NCI-H510A (cell line): Measurements from ENCODE around the gene ANKRD36C.
"Not testable (repeated sequence)": the region's sequence is repeated elsewhere in the genome, so short reads cannot be mapped to it uniquely, and the experiment has no call there.

Experiments used
- DNase-seq: peaks from one replicate; lab custom pipeline; 2025; lab: John Stamatoyannopoulos, UW

ANKRD36C gene

GRCh38 chr2:95991351-95992094 is at the start of gene ANKRD36C:
Gene ANKRD36C, minus strand, starts transcription at chr2:95991824. Its CDS starts 116 bp downstream, at chr2:95991708.
- DNase-seq, result not testable (repeated sequence)

DNA sequence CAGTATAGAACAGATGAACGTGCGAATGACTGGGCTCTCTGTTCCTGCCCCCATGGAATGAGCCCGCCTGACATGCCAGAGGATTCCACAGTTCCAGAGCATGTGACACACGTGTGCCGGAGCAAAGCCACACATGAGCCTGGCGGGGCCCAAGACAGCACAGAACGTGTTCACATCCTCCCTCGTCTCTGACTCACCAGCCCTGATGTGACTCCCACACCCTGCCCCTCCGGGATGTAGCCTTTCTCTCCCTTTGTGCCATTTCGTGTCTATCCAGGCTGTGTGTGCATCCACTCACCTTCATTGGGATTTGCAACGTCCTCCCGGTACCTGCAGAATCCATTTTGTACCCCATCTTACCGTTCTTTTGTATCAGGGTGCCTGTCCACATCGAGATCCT is 43.9 kb upstream of the ANKRD36C start:
- DNase-seq, result not testable (repeated sequence)

DNA sequence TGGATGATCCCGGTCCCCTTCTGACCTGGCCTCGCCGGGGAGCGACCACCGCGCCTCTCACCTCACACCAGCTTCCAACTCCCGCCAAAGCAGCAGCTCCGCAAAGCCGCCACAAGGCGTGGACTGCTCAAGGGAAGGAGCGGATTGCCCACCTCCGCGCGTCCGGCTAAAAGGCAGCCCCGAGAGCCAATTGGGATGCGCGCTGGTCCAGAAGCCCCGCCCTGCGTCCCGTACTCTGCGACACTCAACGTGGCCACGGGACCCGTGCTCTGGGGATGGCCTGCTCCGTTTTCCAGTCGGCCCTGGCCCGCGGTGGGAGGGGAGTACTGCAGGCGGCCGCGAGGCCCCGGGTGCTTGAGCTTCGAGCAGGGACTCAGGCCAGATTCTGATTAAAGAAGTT is 43.2 kb upstream of the ANKRD36C start, which contains the start of gene GPAT2:
Gene GPAT2, minus strand, starts transcription at position 125 of the 400 bp plus-strand sequence. CDS start 2,557 bp downstream, outside the sequence.
- not testable (repeated sequence) for DNase-seq

GRCh38 chr2:96033997-96034396 is 42.4 kb upstream of the ANKRD36C start:
- DNase-seq, result not testable (repeated sequence)

- DNase-seq, result not testable (repeated sequence)
Measured at GRCh38 chr2:96027725-96028325, 36.2 kb upstream of the ANKRD36C start.

- DNase-seq, result not testable (repeated sequence)
Measured at GRCh38 chr2:96025755-96026154, 34.1 kb upstream of the ANKRD36C start.

- no peak for DNase-seq
Measured at GRCh38 chr2:96025194-96025492, 33.5 kb upstream of the ANKRD36C start.

DNA sequence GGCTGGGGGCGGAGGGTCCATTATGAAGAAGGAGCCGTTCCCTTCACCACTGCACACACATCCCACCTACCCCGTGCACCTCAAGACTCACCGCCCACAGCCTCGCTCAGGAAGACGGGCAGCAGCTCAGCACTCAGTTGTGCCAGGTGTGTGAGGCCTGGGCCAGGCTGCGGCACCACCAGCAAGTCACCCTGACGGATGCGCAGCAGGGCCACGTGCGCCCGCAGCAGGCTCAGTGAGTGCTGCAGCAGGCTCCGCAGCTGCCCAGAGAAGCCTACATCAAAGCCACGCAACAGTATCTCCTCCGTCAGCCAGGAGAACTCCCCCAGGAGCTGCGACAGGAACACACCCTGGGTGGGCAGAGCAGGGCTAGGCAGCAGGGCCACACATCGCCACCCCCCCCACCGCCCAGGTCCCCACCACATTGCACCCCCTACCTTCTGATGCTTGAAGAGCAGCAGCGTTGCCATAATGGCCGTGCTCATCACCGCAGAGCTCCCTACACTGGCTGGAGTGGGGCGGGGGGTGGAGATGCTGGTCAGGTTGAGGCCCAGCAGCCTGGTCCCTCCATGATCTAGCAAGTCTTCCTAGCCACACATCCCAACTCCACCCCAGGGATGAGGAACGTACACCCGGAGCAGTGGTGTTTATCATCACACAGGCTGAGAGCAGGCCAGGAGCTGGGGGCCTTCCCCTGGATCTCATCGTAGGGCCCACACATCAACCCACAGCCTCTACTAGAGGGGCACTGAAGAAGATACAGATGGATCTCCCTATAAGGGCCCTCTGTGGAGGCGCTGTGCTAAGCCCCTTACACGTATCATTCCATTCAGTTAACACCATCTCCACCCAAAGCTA is 32.9 kb upstream of the ANKRD36C start:
- no peak for DNase-seq

GRCh38 chr2:96023701-96024100 is 32.1 kb upstream of the ANKRD36C start:
- not testable (repeated sequence) for DNase-seq

DNA sequence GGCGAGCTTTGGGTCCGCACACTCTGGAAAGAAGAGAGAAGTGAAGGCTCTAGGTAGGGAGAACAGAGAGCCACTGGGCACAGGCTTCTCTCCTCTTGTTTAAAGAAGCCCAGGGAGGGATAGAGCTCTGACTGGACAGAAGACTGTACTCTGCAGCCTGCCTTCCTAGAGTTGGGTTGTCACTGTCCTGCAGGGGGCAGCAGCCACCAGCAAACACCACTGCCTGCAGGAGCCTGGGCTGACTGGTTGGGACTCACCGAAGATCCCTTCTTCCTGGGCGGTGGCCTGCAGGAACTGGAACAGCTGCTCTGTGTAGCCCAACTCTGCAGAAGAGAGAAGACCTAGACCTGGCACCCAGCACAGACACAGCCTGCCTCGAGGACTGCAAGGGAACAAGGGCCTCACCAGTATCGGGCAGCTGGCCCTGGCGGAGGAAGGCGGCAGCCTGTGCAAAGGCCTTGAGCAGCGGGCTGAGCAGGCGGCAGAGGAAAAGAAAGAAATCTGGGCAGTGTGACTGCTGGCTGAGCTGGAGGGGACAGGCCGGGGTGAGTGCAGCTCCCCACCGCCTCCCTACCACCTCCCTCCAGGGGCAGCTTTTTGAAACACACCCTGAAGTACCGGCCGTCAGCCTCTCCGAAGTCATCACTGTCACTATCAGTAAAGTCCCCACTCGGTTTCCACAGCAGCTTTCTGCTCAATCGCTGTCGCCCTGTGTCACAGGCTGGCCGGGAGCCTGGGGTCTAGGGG is 31.2 kb upstream of the ANKRD36C start:
- DNase-seq, result not testable (repeated sequence)

DNA sequence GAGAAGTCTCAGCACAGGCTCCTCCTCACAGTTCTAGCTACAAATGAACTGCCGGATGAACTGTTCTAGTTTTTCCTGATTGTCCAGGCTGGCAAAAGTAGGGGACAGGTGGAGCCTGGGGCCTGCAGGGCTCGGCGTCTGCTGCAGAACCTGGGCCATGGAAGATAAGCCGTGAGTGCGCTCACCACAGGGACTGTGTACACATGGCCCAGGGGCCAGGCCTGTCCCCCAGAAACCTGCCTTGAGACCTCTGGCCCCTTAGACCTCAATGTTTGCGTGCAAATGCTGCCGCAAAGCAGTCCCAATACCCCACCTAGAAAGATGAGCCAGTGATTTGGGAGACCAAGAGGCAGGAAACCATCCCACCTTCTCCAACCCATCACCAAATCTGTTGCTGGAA is 30.5 kb upstream of the ANKRD36C start:
- DNase-seq, result not testable (repeated sequence)

GRCh38 chr2:96021142-96021541 is 29.5 kb upstream of the ANKRD36C start:
- DNase-seq, result not testable (repeated sequence)

- not testable (repeated sequence) for DNase-seq
Measured at GRCh38 chr2:96019909-96020590, 28.4 kb upstream of the ANKRD36C start.

GRCh38 chr2:96016321-96016720 is 24.7 kb upstream of the ANKRD36C start:
- not testable (repeated sequence) for DNase-seq

- not testable (repeated sequence) for DNase-seq
Measured at GRCh38 chr2:96012792-96013264, 21.2 kb upstream of the ANKRD36C start.

DNA sequence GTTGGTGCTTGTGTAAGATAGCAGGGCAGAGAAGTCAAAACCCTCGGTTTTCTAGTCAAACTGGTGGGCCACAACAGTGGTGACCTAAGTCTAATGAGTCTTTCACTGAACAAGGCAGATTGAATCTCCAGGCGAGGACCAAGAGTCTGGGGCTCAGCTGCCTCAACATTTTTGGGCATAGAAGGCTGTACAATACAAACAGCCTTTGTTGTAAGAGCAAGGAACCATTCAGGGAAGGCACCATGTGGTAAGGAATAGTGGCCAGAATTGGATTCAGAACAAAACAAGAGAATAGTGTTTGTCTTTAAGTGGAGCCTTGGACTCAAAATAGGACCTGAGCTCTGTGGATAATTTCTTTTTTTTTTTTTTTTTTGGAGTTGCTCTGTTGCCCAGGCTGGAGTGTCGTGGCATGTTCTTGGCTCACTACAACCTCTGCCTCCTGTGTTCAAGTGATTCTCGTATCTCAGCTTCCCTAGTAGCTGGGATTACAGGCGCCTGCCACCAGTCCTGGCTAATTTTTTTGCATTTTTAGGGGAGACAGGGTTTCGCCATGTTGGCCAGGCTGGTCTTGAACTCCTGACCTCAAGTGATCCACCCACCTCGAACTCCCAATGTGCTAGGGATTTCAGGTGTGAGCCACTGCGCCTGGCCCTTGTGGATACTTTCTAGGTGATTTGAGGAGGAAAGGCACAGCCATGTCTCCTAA is 20.6 kb upstream of the ANKRD36C start:
- DNase-seq, result not testable (repeated sequence)

DNA sequence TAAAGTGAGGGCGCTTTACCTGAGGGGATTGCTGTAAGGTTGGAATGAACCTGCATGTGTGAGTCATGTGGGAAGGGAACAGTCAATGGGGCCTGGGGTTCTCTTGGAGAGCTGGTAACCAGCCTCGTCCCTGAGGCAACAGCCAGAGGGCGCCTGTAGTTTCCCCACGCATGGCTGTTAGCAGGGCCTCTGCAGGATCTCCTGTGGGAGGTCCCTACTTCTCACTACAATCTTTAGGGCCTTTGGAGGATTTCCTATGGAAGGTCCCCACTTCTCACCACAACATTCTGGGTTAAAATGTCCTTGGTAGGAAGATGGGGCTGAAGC is 19.5 kb upstream of the ANKRD36C start:
- not testable (repeated sequence) for DNase-seq

GRCh38 chr2:96010320-96011128 is 18.9 kb upstream of the ANKRD36C start:
- DNase-seq, result not testable (repeated sequence)

- not testable (repeated sequence) for DNase-seq
Measured at GRCh38 chr2:96009833-96010232, 18.2 kb upstream of the ANKRD36C start.

- DNase-seq, result not testable (repeated sequence)
Measured at GRCh38 chr2:96008051-96008450, 16.4 kb upstream of the ANKRD36C start.
